Mucosa of rectum (tissue), 2 donors: ENCODE measurements around the gene SSNA1.

ENCODE experiments used
- H3K27ac ChIP-seq, 2 donors: one replicate each; pipeline ENCODE4 v1.7.0; 2013; ENCODE audit warnings: inconsistent platforms in 2 of 2, low read depth in 2 of 2, low read length in 2 of 2
- H3K27me3 ChIP-seq, 2 donors: one replicate each; pipeline ENCODE4 v1.7.0; 2013; ENCODE audit warnings: low read length in 2 of 2; ENCODE audit not compliant: control insufficient read depth in 2 of 2, insufficient read depth in 2 of 2
- H3K36me3 ChIP-seq, 2 donors: one replicate each; pipeline ENCODE4 v1.7.0; 2013; ENCODE audit warnings: low read length in 2 of 2; ENCODE audit not compliant: control insufficient read depth in 2 of 2, insufficient read depth in 2 of 2
- H3K4me1 ChIP-seq, 2 donors: one replicate each; pipeline ENCODE4 v1.7.0; 2013; ENCODE audit warnings: low read length in 2 of 2, mild to moderate bottlenecking in 1 of 2; ENCODE audit not compliant: control insufficient read depth in 2 of 2, insufficient read depth in 2 of 2
- H3K4me3 ChIP-seq, 2 donors: one replicate each; pipeline ENCODE4 v1.7.0; 2013; ENCODE audit warnings: low read length in 2 of 2
- H3K9ac ChIP-seq, 2 donors: one replicate each; pipeline ENCODE4 v1.7.0; 2013; ENCODE audit warnings: low read length in 2 of 2, low read depth in 1 of 2, mild to moderate bottlenecking in 1 of 2
- H3K9me3 ChIP-seq, 2 donors: one replicate each; pipeline ENCODE4 v1.7.0; 2013; ENCODE audit warnings: low read length in 2 of 2; ENCODE audit not compliant: control insufficient read depth in 2 of 2
- donor health status: healthy.
- donor health status: Normal muscosa, but diverticular disease.

Gene SSNA1

DNA sequence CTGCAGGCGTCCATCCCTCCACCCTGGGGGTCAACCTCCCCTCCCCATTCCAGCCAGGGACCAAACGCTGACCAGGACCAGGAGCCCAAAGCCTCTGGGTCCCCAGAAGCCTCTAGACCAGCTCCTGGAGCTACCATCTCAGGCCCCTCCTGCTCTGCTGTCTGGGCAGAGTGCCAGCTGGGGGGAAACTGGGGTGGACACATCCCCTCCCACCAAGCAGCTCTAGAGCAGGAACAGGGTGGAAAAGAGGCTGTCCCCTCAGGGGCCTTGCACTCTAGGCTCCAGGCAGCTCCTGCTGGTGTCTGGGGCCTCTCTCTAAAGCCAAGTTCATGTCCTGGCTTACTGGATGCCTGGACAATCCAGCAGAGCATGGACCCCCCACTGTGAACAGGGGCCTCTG lies 4.4 kb downstream of the SSNA1 start:
- no peak overlapping the region for H3K9ac ChIP-seq
- H3K9me3 ChIP-seq = no peaks in the 10 kb centered on the region
- H3K4me3 ChIP-seq = no peak overlapping the region
- H3K36me3 ChIP-seq = peaks cover 26 to 27% of the 10 kb centered on the region in 2 donors
- H3K27me3 ChIP-seq = no peaks in the 10 kb centered on the region
- H3K27ac ChIP-seq = no peak overlapping the region
- H3K4me1 ChIP-seq = peaks cover 52 to 61% of the 10 kb centered on the region in 2 donors

DNA sequence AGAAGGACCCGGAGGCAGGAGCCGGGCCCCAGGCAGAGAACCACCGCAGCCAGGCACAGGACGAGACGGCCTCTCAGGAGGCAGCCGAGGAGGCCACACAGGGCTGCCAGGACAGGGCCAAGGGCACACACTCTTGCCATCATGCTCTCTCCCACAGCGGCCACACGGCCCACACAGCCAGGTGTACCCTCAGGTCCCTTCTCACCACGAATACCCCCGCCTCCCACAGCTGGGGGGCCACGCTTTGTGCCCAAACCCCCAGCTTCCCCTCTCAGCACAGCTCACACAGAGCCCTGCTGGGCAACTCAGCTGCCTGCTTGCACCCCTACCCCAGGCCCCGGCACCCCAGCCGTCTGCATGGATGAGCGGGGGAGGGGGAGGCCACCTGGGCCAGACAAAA lies 5.3 kb downstream of the SSNA1 start:
- Histone ChIP-seq H3K4me1 (peaks cover 57 to 67% of the 10 kb centered on the region in 2 donors), H3K27ac (no peak overlapping the region), H3K9ac (no peak overlapping the region), H3K27me3 (no peaks in the 10 kb centered on the region), H3K9me3 (no peaks in the 10 kb centered on the region), H3K36me3 (peaks cover 26 to 27% of the 10 kb centered on the region in 2 donors), H3K4me3 (no peak overlapping the region)

DNA sequence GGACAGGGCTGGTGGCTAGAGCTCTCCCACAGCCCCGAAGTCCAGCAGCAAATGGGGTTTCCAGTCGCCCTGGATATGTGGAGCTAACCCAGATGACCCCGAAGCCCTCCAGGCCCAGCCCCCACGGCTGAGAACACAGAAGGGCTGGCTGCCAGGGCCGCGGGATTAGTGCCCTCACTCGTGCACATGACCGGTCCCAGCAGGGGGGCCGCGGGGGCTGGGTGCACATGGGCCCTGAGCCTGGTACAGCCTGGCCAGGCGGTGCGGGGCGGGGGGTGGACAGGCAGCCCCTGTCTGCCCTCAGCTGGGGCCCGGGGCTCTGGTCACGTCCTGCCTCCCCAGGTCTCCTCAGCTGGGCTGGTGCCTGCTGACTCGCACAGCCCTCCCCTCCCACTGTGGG lies 5.9 kb downstream of the SSNA1 start:
- Histone ChIP-seq H3K9ac (peak overlapping the region; percentile 24 to 65), H3K27ac (peak overlapping the region; percentile 96 to 97), H3K27me3 (no peaks in the 10 kb centered on the region), H3K36me3 (peaks cover 26 to 27% of the 10 kb centered on the region in 2 donors), H3K4me3 (peak overlapping the region; percentile 55 to 57), H3K4me1 (peaks cover 60 to 66% of the 10 kb centered on the region in 2 donors), H3K9me3 (no peaks in the 10 kb centered on the region)

DNA sequence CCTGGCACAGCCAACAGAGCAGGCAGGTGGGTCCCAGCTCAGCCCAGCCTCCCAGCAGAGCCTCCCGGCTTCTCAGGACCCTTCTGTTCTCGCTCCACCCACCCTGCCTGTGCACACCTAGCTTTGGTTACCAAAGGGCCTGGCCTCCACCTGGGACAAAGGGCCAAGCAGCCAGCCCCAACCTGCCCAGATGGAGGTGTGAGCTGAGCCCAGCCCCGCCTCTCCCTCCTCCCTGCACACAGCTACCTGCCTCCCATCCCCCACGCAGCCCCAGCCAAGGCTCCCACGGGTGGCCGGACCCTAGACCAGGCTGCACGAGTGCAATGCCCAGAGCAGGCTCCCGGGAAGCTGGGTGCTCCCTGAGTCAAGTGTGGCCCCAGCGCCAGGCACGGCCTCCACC lies 6.4 kb downstream of the SSNA1 start:
- Histone ChIP-seq H3K4me1 (peaks cover 58 to 62% of the 10 kb centered on the region in 2 donors), H3K27me3 (no peaks in the 10 kb centered on the region), H3K4me3 (peak overlapping the region; percentile 55 to 57), H3K9ac (peak overlapping the region; percentile 60 to 65), H3K9me3 (no peaks in the 10 kb centered on the region), H3K27ac (peak overlapping the region; percentile 96 to 97), H3K36me3 (peaks cover 25 to 26% of the 10 kb centered on the region in 2 donors)

DNA sequence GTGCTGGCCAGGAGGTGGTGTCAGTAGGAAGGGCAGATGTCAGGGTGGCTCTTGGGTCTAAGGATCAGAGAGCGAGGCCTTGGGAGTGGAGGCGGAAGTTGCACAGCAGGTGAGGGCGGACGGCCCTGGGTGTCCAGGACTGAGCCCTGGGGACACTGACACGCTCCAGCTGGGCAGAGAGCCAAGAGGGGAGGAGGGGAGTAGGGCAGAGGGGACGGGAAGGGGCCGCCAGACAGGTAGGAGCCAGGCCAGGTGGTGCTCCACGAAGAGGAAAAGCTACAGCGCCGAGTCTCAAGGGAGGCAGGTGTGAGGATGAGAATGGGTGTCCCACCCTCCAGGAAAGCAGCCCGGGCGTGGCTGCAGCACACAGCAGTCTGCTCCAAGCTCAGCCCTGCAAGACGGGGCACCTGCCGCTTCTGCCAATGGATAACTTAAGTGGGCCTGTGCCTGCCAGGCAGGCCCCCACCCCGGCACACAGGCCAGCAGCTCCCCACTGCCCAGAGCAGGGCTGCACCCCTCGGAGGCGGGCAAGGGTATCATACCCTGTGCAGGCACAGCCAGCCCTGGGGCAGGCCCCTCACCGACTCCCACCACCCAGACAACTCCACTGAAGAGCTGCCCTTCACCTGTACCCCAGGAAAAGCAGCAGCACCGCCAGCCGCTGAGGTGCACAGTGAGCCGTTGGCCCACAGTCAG lies 7.2 kb downstream of the SSNA1 start:
- Histone ChIP-seq H3K27ac (peak overlapping the region; percentile 96 to 97), H3K4me1 (peaks cover 53 to 54% of the 10 kb centered on the region in 2 donors), H3K9ac (peak overlapping the region; percentile 60 to 65), H3K27me3 (no peaks in the 10 kb centered on the region), H3K36me3 (peaks cover 19 to 20% of the 10 kb centered on the region in 2 donors), H3K9me3 (no peaks in the 10 kb centered on the region), H3K4me3 (peak overlapping the region; percentile 55 to 57)

DNA sequence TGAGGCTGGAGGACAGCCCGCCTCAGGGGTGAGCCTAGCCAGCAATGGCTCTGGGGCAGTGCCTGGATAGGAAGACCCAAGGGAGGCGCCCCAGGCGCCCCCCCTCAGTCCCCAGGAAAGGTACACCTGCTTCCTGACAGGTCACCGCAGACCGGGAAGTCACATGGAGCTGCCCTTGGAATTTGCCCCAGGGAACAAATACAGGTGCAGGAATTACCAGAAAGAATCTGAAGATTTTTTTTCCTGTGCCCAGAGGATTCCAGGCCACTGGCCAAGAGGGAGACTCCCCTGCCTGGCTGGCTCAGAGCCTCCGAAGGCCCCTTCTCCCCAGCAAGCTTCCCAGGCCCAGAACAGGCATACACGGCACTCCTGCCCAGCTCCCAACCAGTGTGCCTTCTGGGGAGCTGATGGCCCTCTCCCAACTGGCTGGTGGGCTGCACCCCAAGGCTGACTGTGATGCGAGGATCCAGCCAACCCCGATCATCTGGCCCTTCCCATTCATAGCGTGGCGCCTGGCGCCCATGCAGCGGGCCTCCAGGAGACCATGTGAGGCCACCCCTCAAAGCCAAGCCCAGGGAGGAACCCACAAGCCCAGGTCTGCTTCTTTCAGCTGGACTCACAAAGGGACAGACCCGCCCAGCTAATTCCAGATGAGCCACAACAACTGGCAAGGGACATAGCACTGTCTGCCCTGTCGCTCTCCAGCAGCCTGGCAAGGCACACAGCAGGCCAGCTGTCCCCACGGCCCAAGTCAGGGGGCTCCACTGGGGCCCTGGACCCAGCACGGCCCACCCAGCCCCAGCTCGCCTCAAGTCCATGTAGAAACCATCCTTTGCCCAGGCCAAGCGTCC lies 9.8 kb downstream of the SSNA1 start:
- Histone ChIP-seq H3K4me1 (peaks cover 56 to 60% of the 10 kb centered on the region in 2 donors), H3K27me3 (no peaks in the 10 kb centered on the region), H3K9ac (peak overlapping the region; percentile 83), H3K27ac (peak overlapping the region; percentile 96 to 97), H3K9me3 (no peaks in the 10 kb centered on the region), H3K4me3 (peak overlapping the region; percentile 67 to 72), H3K36me3 (no peaks in the 10 kb centered on the region)

DNA sequence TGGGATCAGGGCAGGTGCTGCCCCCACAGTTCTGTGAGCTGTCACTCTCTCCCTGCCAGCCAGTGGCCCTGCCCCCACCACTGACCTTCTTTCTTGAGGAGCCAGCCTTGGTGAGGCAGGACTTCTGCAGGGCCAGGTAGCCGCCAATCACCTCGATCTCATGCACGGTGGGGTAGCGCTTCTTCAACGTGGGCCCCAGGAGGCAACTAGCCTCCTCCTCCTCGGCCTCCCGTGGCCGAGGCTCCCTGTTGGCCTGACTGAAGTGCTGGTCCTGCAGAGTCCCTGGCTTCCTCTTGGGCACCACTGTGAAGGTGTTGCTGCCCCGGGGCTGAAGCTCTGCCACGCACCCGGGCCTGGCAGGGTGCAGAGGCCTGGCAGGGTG lies 10.4 kb downstream of the SSNA1 start:
- H3K9ac ChIP-seq = peak overlapping the region; percentile 83
- no peaks in the 10 kb centered on the region for H3K9me3 ChIP-seq

DNA sequence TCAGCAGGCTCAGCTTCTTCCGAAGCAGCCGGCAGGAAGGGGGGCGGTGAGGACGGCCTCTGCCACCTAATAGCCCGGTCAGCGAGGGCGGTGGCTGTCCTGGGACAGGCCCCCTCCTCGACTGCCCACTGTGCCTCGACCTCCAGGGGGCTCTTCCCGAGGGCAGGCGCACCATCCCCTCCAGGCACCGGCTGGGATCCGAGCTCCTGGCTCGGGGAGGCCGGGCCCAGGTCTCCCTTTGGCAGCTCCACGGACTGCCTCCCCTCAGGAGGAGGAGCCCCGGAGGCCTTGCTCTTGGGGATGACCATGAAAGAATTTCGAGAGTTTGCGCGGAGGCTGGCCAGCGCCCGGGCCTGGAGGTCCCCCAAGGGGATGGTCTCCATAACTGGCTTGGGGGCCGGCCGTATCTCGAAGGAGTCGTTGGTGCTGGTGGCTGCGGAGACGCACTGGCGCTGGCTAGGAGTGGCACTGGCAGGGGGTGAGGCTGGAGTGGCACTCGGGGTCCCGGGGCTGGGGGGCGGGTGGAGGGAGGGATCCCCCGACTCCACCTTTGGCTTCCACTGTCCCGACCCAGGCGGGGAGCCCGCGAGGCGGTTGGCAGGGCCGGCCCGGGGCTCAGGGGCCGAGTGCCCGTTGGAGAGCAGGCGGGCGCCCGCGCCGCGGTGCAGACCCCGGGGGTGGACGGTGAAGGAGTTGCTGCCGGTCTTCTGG lies 11.1 kb downstream of the SSNA1 start:
- Histone ChIP-seq H3K27ac (peak overlapping the region; percentile 96 to 97), H3K36me3 (no peaks in the 10 kb centered on the region), H3K9me3 (no peaks in the 10 kb centered on the region), H3K4me3 (peak overlapping the region; percentile 67 to 72), H3K27me3 (no peaks in the 10 kb centered on the region), H3K4me1 (peaks cover 59 to 64% of the 10 kb centered on the region in 2 donors), H3K9ac (peak overlapping the region; percentile 83)

More for the DNA sequence above, 10.4 kb downstream of the SSNA1 start:
- Histone ChIP-seq H3K27me3 (no peaks in the 10 kb centered on the region), H3K4me1 (peaks cover 59 to 64% of the 10 kb centered on the region in 2 donors), H3K27ac (peak overlapping the region; percentile 96 to 97), H3K4me3 (peak overlapping the region; percentile 67 to 72), H3K36me3 (no peaks in the 10 kb centered on the region)

DNA sequence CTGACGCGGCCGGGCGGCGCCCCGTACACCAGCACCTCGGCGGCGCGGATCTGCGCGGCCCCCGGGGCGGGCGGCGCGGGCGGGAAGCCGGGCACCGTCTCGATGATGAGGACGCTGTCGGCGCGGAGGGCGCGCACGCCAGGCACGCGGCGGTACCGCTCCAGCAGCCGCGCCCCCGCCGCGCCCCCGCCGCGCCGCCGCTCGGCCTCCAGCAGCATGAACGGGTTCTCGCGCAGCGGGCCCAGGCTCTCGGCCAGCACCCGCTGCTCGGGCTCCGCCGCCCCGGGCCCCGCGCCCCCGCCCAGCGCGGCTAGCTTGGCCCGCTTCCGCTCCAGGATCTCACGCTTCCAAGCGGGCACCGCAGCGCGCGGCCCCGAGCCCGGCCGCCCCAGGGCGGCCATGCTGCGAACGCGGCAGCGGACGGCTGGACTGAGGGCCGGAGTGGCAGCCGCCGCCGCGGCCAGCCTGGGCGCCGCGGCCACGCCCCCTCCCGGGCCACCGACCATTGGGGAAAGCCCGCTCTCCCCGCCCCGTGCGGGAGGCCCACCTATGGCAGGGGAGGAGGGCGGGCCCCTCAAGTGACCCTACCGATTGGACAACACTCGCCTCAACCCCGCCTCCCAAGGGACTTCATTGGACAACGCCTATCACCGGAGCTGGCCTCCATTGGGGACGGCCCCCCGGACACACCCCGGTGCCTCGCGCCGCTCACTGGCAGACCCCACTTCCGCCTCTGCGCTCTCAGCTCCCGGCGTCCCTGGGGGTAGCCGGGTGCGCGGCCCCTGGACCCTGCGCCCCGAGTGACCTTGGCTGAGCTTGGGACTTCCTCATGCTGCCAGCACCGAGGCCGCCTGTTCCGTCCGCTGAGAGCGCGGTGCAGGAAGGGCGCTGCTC lies 12.1 kb downstream of the SSNA1 start, which contains the start of gene TPRN:
TSS of gene TPRN (minus strand) at position 431 of the 894 bp plus-strand sequence. CDS start at position 401, 30 bp downstream.
- H3K4me1 ChIP-seq = peaks cover 58 to 59% of the 10 kb centered on the region in 2 donors
- no peaks in the 10 kb centered on the region for H3K36me3 ChIP-seq
- peak within 1 kb of the TSS; percentile 96 to 97 for H3K27ac ChIP-seq
- H3K9ac ChIP-seq = peak within 1 kb of the TSS; percentile 83
- H3K4me3 ChIP-seq = peak within 1 kb of the TSS; percentile 67 to 81
- H3K27me3 ChIP-seq = no peaks in the 10 kb centered on the region
- H3K9me3 ChIP-seq = no peaks in the 10 kb centered on the region
